HG02938 (cell line): ENCODE data around the gene SORCS2.
"Not testable (repeated sequence)": the region's sequence is repeated elsewhere in the genome, so short reads cannot be mapped to it uniquely, and the experiment has no call there.

Experiments
- ATAC-seq: cut with Tn5 transposase; IDR thresholded peaks from one replicate; pipeline ENCODE4 v1.9.1; 2021; ENCODE audit warnings: mild to moderate bottlenecking, moderate library complexity; ENCODE audit not compliant: unreplicated experiment

The SORCS2 gene

GRCh38 chr4:7561557-7561956, 369.2 kb downstream of the SORCS2 start:
- no peak for ATAC-seq

GRCh38 chr4:7564242-7564641, 371.9 kb downstream of the SORCS2 start:
- ATAC-seq = no peak

GRCh38 chr4:7565483-7565882, 373.1 kb downstream of the SORCS2 start:
- no peak for ATAC-seq

- no peak for ATAC-seq
Observed at GRCh38 chr4:7569810-7570783, 377.8 kb downstream of the SORCS2 start.

- ATAC-seq = no peak
Observed at GRCh38 chr4:7571001-7571400, 378.7 kb downstream of the SORCS2 start.

- ATAC-seq = no peak
Observed at GRCh38 chr4:7571701-7572100, 379.4 kb downstream of the SORCS2 start.

GRCh38 chr4:7572894-7573293, 380.6 kb downstream of the SORCS2 start:
- ATAC-seq = no peak

- no peak for ATAC-seq
Observed at GRCh38 chr4:7573576-7574091, 381.3 kb downstream of the SORCS2 start.

- no peak for ATAC-seq
Observed at GRCh38 chr4:7574287-7575014, 382.1 kb downstream of the SORCS2 start.

- no peak for ATAC-seq
Observed at GRCh38 chr4:7575426-7575825, 383.1 kb downstream of the SORCS2 start.

GRCh38 chr4:7577361-7578039, 385.2 kb downstream of the SORCS2 start:
- ATAC-seq = not testable (repeated sequence)

- no peak for ATAC-seq
Observed at GRCh38 chr4:7581477-7581876, 389.1 kb downstream of the SORCS2 start.

GRCh38 chr4:7582313-7583097, 390.2 kb downstream of the SORCS2 start:
- ATAC-seq = no peak

- no peak for ATAC-seq
Observed at GRCh38 chr4:7584098-7584497, 391.8 kb downstream of the SORCS2 start.

GRCh38 chr4:7584606-7585159, 392.3 kb downstream of the SORCS2 start:
- no peak for ATAC-seq

- ATAC-seq = no peak
Observed at GRCh38 chr4:7585768-7586167, 393.4 kb downstream of the SORCS2 start.

- ATAC-seq = no peak
Observed at GRCh38 chr4:7587433-7588405, 395.4 kb downstream of the SORCS2 start.

- no peak for ATAC-seq
Observed at GRCh38 chr4:7590189-7590588, 397.9 kb downstream of the SORCS2 start.

- ATAC-seq = no peak
Observed at GRCh38 chr4:7590899-7591298, 398.6 kb downstream of the SORCS2 start.
